Loucy (cell line): Measurements from ENCODE around the gene LASP1.
"Not testable (repeated sequence)": the region's sequence is repeated elsewhere in the genome, so short reads cannot be mapped to it uniquely, and the experiment has no call there.

Experiments used
- H2AFZ ChIP-seq: fragments of 200-600 bp; sonication (generic); 2 replicates; pipeline ENCODE4 v1.6.0; 2016; ENCODE audit warnings: antibody characterized with exemption, mild to moderate bottlenecking, low read length, moderate library complexity
- H3F3A ChIP-seq: fragments of 200-600 bp; 2 replicates; pipeline ENCODE4 v1.6.0; 2016; ENCODE audit warnings: antibody characterized with exemption, low read depth, mild to moderate bottlenecking
- H3K27me3 ChIP-seq: fragments of 200-600 bp; sonication (generic); 2 replicates; pipeline ENCODE4 v1.6.1; 2014; ENCODE audit warnings: low read length, mild to moderate bottlenecking; ENCODE audit not compliant: insufficient read depth, poor library complexity, severe bottlenecking
- H3K36me3 ChIP-seq: fragments of 200-600 bp; sonication (generic); 2 replicates; pipeline ENCODE4 v1.6.1; 2016; ENCODE audit warnings: low read length; ENCODE audit not compliant: insufficient read depth
- H3K4me1 ChIP-seq: fragments of 200-600 bp; sonication (generic); 2 replicates; pipeline ENCODE4 v1.5.1; 2014; ENCODE audit warnings: low read length, mild to moderate bottlenecking; ENCODE audit not compliant: insufficient read depth, poor library complexity, severe bottlenecking
- H3K4me2 ChIP-seq: fragments of 200-600 bp; sonication (generic); 2 replicates; pipeline ENCODE4 v1.6.0; 2014; ENCODE audit warnings: antibody characterized with exemption, low read length, low read depth, mild to moderate bottlenecking; ENCODE audit not compliant: poor library complexity, severe bottlenecking
- H3K4me3 ChIP-seq: fragments of 200-600 bp; sonication (generic); 2 replicates; pipeline ENCODE4 v1.5.1; 2014; ENCODE audit warnings: low read length, mild to moderate bottlenecking, mixed read lengths; ENCODE audit not compliant: poor library complexity, severe bottlenecking
- H3K79me2 ChIP-seq: fragments of 200-600 bp; sonication (generic); 2 replicates; pipeline ENCODE4 v1.6.1; 2014; ENCODE audit warnings: low read length; ENCODE audit not compliant: insufficient read depth
- H3K9ac ChIP-seq: fragments of 200-600 bp; sonication (generic); 2 replicates; pipeline ENCODE4 v1.6.0; 2014; ENCODE audit warnings: mild to moderate bottlenecking, low read depth, low read length, moderate library complexity; ENCODE audit not compliant: poor library complexity, severe bottlenecking
- H3K9me2 ChIP-seq: fragments of 200-600 bp; sonication (generic); replicated peaks from 2 replicates; pipeline ENCODE4 v1.6.1; 2016; ENCODE audit warnings: low read depth, low read length, mixed read lengths
- H3K9me3 ChIP-seq: fragments of 200-600 bp; sonication (generic); 2 replicates; pipeline ENCODE4 v1.6.1; 2014; ENCODE audit warnings: mild to moderate bottlenecking, antibody characterized with exemption, low read length, low read depth; ENCODE audit not compliant: insufficient read depth
- H4K20me1 ChIP-seq: fragments of 200-600 bp; sonication (generic); 2 replicates; pipeline ENCODE4 v1.6.0; 2014; ENCODE audit warnings: antibody characterized with exemption, low read length, mild to moderate bottlenecking; ENCODE audit not compliant: insufficient read depth, poor library complexity, severe bottlenecking
- CTCF ChIP-seq: fragments of 200-600 bp; sonication (generic); conservative IDR thresholded peaks from 2 replicates; pipeline ENCODE4 v1.5.1; 2014; ENCODE audit warnings: mild to moderate bottlenecking, antibody characterized with exemption, low read length
- EZH2phosphoT487 ChIP-seq: fragments of 200-600 bp; IDR thresholded peaks from 2 replicates; pipeline ENCODE4 v1.6.1; 2018; ENCODE audit warnings: antibody characterized with exemption, mild to moderate bottlenecking, moderate library complexity, borderline replicate concordance

The LASP1 gene

GRCh38 chr17:38943607-38944006 is 73.7 kb downstream of the LASP1 start:
- Histone ChIP-seq H3K4me1 (no peaks in the 10 kb centered on the region), H3K9ac (no peak overlapping the region), H3K4me3 (no peak overlapping the region), H4K20me1 (no peaks in the 10 kb centered on the region), H3K9me3 (no peaks in the 10 kb centered on the region), H3K9me2 (no peaks in the 10 kb centered on the region), H3K27me3 (no peaks in the 10 kb centered on the region), H3K4me2 (no peak overlapping the region), H2AFZ (no peak overlapping the region), H3K36me3 (no peaks in the 10 kb centered on the region), H3K79me2 (no peaks in the 10 kb centered on the region), H3F3A (no peaks in the 10 kb centered on the region)
- TF ChIP-seq EZH2phosphoT487 (no peak), CTCF (no peak)

DNA sequence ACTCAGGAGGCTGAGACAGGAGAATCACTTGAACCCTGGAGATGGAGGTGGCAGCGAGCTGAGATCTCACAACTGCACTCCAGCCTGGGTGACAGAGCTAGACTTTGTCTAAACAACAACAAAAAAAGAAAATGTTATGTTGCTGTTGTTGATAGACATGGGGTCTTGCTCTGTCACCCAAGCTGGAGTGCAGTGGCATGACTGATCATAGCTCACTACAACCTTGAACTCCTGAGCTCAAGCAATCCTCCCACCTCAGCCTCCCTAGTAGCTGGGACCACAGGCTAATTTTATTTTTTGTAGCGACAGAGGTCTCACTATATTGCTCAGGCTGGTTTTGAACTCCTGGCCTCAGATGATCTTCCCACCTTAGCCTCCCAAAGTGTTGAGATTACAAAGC is 77.3 kb downstream of the LASP1 start:
- Histone ChIP-seq H3K9me3 (no peaks in the 10 kb centered on the region), H3K79me2 (no peaks in the 10 kb centered on the region), H4K20me1 (no peaks in the 10 kb centered on the region), H3K27me3 (no peaks in the 10 kb centered on the region), H3K9me2 (no peaks in the 10 kb centered on the region), H3F3A (no peaks in the 10 kb centered on the region), H2AFZ (no peak overlapping the region), H3K4me2 (no peak overlapping the region), H3K36me3 (no peaks in the 10 kb centered on the region), H3K9ac (no peak overlapping the region), H3K4me3 (no peak overlapping the region), H3K4me1 (no peaks in the 10 kb centered on the region)
- no peak for TF ChIP-seq CTCF
- no peak for TF ChIP-seq EZH2phosphoT487

DNA sequence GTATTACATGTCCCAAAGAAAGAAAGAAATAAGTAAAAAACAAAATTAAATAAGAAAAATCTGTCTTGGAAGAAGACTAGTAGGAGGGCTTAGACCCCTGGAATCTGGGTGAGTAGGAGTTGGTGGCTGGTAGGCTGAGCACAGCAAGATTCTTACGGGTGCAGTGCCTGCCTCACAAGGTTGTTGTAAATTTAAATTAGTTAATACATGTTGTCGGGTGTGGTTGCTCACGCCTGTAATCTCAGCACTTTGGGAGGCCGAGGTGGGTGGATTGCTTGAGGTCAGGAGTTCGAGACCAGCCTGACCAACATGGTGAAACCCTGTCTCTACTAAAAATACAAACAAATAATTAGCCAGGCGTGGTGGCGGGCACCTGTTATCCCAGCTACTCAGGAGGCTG is 83.9 kb downstream of the LASP1 start:
- not testable (repeated sequence) for H3K4me1 ChIP-seq, H3K9ac ChIP-seq, H3K4me2 ChIP-seq, H3K27me3 ChIP-seq, H3F3A ChIP-seq, H3K9me2 ChIP-seq, H2AFZ ChIP-seq, H3K36me3 ChIP-seq, H3K9me3 ChIP-seq, H3K4me3 ChIP-seq, H3K79me2 ChIP-seq, H4K20me1 ChIP-seq

- H3K4me3 ChIP-seq = peak overlapping the region; percentile 31
- peak overlapping the region; percentile 64 for H3K4me2 ChIP-seq
- no peaks in the 10 kb centered on the region for H3K36me3 ChIP-seq
Observed at GRCh38 chr17:38958326-38958725, 88.5 kb downstream of the LASP1 start.

More at GRCh38 chr17:38958326-38958725, 88.5 kb downstream of the LASP1 start:
- H3K79me2 ChIP-seq = no peaks in the 10 kb centered on the region
- peak overlapping the region; percentile 41; the same call in 1 of the 2 replicates for H2AFZ ChIP-seq
- H3K27me3 ChIP-seq = no peaks in the 10 kb centered on the region
- no peaks in the 10 kb centered on the region for H3F3A ChIP-seq
- H3K9me3 ChIP-seq = no peaks in the 10 kb centered on the region
- H3K9me2 ChIP-seq = no peaks in the 10 kb centered on the region
- H4K20me1 ChIP-seq = no peaks in the 10 kb centered on the region
- peaks cover 24% of the 10 kb centered on the region for H3K4me1 ChIP-seq
- no peak for TF ChIP-seq EZH2phosphoT487
- H3K9ac ChIP-seq = no peak overlapping the region
